Endothelial cell of umbilical vein (primary cell): ENCODE measurements around the gene FOS. TPM values are rescaled to one million over a fixed set of nuclear protein-coding genes. Genes with fewer than 3 reads are reported as not detected.

Source experiments
- BruUV-seq: library from RNA; stranded (reverse); fragments of 400-500 nt; replicated peaks from 2 replicates; lab custom pipeline; 2021; lab: Mats Ljungman, UMichigan
- CTCF ChIA-PET: fragments of 300-600, 350-600 bp; sonication (Branson Sonifier 250); formaldehyde crosslinking; loops from one replicate; lab custom pipeline; 2021; ENCODE audit warnings: antibody characterized with exemption, inconsistent platforms; lab: Charles Lee
- POLR2A ChIA-PET: fragments of 300-600, 350-600 bp; sonication (Branson Sonifier 250); formaldehyde crosslinking; loops from one replicate; lab custom pipeline; 2021; ENCODE audit warnings: antibody characterized with exemption, inconsistent platforms; lab: Charles Lee
- DNase-seq: peaks from one replicate; pipeline ENCODE4 v3.0.0-alpha.2; 2011; ENCODE audit warnings: low read depth, low spot score
- FAIRE-seq: peaks from 2 replicates; lab custom pipeline; 2011; peaks lifted over from hg19 to GRCh38; lab: Jason Lieb, UNC
- H2AFZ ChIP-seq: 2 replicates; pipeline ENCODE4 v1.6.0; 2012; ENCODE audit warnings: low read depth, low read length, control low read depth, inconsistent platforms
- H3K27ac ChIP-seq: 2 replicates; pipeline ENCODE4 v1.5.1; 2011; ENCODE audit warnings: low read depth, mild to moderate bottlenecking, control low read depth, low read length, moderate library complexity; ENCODE audit not compliant: insufficient read depth
- H3K27me3 ChIP-seq, 2 experiments: 2 replicates each; pipeline versions ENCODE4 v1.6.0 to v1.6.1; 2011; ENCODE audit warnings: low read length in 2 of 2, mixed read lengths in 1 of 2; ENCODE audit not compliant: control insufficient read depth in 2 of 2, insufficient read depth in 2 of 2
- H3K36me3 ChIP-seq, 2 experiments: 2 replicates in 1 of 2; 3 replicates in 1 of 2; pipeline ENCODE4 v1.5.1; 2011; ENCODE audit warnings: low read length in 2 of 2, mild to moderate bottlenecking in 1 of 2, moderate library complexity in 1 of 2; ENCODE audit not compliant: control insufficient read depth in 2 of 2, insufficient read depth in 2 of 2; ENCODE audit errors: extremely low read depth in 1 of 2
- H3K4me1 ChIP-seq: 3 replicates; pipeline ENCODE4 v1.5.1; 2011; ENCODE audit warnings: mild to moderate bottlenecking, low read length; ENCODE audit not compliant: control insufficient read depth, insufficient read depth; ENCODE audit errors: extremely low read depth
- H3K4me2 ChIP-seq: 2 replicates; pipeline ENCODE4 v1.6.1; 2011; ENCODE audit warnings: low read length, control low read depth, mixed read lengths; ENCODE audit not compliant: insufficient read depth
- H3K4me3 ChIP-seq, 3 experiments: fragments of 200-600 bp in 1 of 3; sonication (generic), shearing (Covaris generic) in 1 of 3; replicated peaks in 1 of 3; 2 replicates each; pipeline ENCODE4 v1.5.1; 2011 to 2016; ENCODE audit warnings: control low read depth in 3 of 3, low read length in 3 of 3, mild to moderate bottlenecking in 2 of 3, inconsistent platforms in 1 of 3, low read depth in 1 of 3, moderate library complexity in 1 of 3; ENCODE audit not compliant: insufficient read depth in 1 of 3
- H3K79me2 ChIP-seq: 2 replicates; pipeline ENCODE4 v1.6.0; 2012; ENCODE audit warnings: low read length, inconsistent platforms; ENCODE audit not compliant: control insufficient read depth, insufficient read depth
- H3K9ac ChIP-seq: replicated peaks from 2 replicates; pipeline ENCODE3; 2011; ENCODE audit warnings: low read length, control low read depth; ENCODE audit not compliant: insufficient read depth; ENCODE audit errors: extremely low read depth
- H3K9me1 ChIP-seq: replicated peaks from 3 replicates; pipeline ENCODE4 v1.6.0; 2011; ENCODE audit warnings: mild to moderate bottlenecking, low read length; ENCODE audit not compliant: control insufficient read depth, insufficient read depth; ENCODE audit errors: extremely low read depth
- H3K9me3 ChIP-seq: replicated peaks from 2 replicates; pipeline ENCODE4 v1.5.1; 2012; ENCODE audit warnings: low read length, inconsistent platforms; ENCODE audit not compliant: control insufficient read depth, insufficient read depth
- H4K20me1 ChIP-seq: replicated peaks from 2 replicates; pipeline ENCODE3; 2011; ENCODE audit warnings: mild to moderate bottlenecking, low read length; ENCODE audit not compliant: control insufficient read depth, insufficient read depth; ENCODE audit errors: extremely low read depth
- CTCF ChIP-seq, 2 donors: IDR thresholded peaks; 1 replicate in 1 of 2; 2 replicates in 1 of 2; pipeline ENCODE4 v1.5.1; 2011; ENCODE audit warnings: low read length in 2 of 2, mild to moderate bottlenecking in 2 of 2, moderate library complexity in 2 of 2, control low read depth in 1 of 2, inconsistent platforms in 1 of 2, low read depth in 1 of 2; ENCODE audit not compliant: insufficient read depth in 1 of 2; ENCODE audit errors: extremely low read depth in 1 of 2
- EZH2 ChIP-seq: IDR thresholded peaks from 2 replicates; pipeline ENCODE4 v1.6.1; 2012; ENCODE audit warnings: borderline replicate concordance, low read depth, mild to moderate bottlenecking, moderate library complexity, low read length, inconsistent platforms; ENCODE audit not compliant: severe bottlenecking
- FOS ChIP-seq: IDR thresholded peaks from 2 replicates; pipeline ENCODE4 v1.6.1; 2011; ENCODE audit warnings: mild to moderate bottlenecking, low read length, moderate library complexity, borderline replicate concordance; ENCODE audit not compliant: insufficient read depth
- GATA2 ChIP-seq: IDR thresholded peaks from 2 replicates; pipeline ENCODE4 v1.7.0; 2011; ENCODE audit warnings: low read depth, mild to moderate bottlenecking, moderate library complexity, mixed read lengths, low read length; ENCODE audit not compliant: insufficient read length, insufficient read depth
- JUN ChIP-seq: IDR thresholded peaks from 2 replicates; pipeline ENCODE4 v1.6.1; 2011; ENCODE audit warnings: borderline replicate concordance, low read depth; ENCODE audit not compliant: insufficient read length, insufficient read depth
- MYC ChIP-seq: IDR thresholded peaks from one replicate; pipeline ENCODE4 v1.6.1; 2011; ENCODE audit warnings: mild to moderate bottlenecking, low read depth, low read length
- POLR2A ChIP-seq: IDR thresholded peaks from 2 replicates; pipeline ENCODE4 v1.6.1; 2012; ENCODE audit warnings: low read depth, mild to moderate bottlenecking, control low read depth, low read length
- POLR2AphosphoS5 ChIP-seq: IDR thresholded peaks from 2 replicates; pipeline ENCODE4 v1.6.1; 2012; ENCODE audit warnings: low read depth, mild to moderate bottlenecking, control low read depth, low read length, moderate library complexity; ENCODE audit not compliant: insufficient read depth
- dilution Hi-C: fragments of 300-500 bp; cut with MboI; formaldehyde crosslinking; loops from one replicate; pipeline ENCODE4 v1.15.0; 2019; ENCODE audit warnings: low sequenced_read_pairs; ENCODE audit not compliant: extremely low pct_ligation_motif_present
- intact Hi-C: fragments of 100-400 bp; cut with micrococcal nuclease; formaldehyde crosslinking; loops from one replicate; pipeline ENCODE4 v1.10.0; 2022
- polyA plus RNA-seq, 4 experiments: library from polyadenylated mRNA; depleted of rRNA in 3 of 4; stranded (reverse) in 3 of 4; unstranded in 1 of 4; fragments of >200 nt; gene quantifications; 2 replicates each; pipeline versions ENCODE4 v1.2.1 to v1.2.3, GENCODE V29; 2011 to 2012; ENCODE audit warnings: missing spikeins in 1 of 4
- total RNA-seq: library from RNA; stranded (reverse); gene quantifications from 2 replicates; pipeline ENCODE4 v1.2.3, GENCODE V29; 2021
- TF ChIP-seq, protein P1 (sequence below): IDR thresholded peaks from 2 replicates; pipeline ENCODE4 v1.6.1; 2011; ENCODE audit not compliant: insufficient read depth, insufficient read length

FOS gene
- total and polyA plus RNA-seq, 2 donors (not counting 3 experiments of a cell fraction or from before 2014, with no cell fraction given) = 9.2 to 41.6 TPM

GRCh38 chr14:75244121-75244520 lies 34.5 kb upstream of the FOS start:
- intact Hi-C loops = no loop called here
- Histone ChIP-seq H3K4me1 (peaks cover 8% of the 10 kb centered on the region), H3K9me3 (no peaks in the 10 kb centered on the region), H3K79me2 (no peaks in the 10 kb centered on the region), H4K20me1 (no peaks in the 10 kb centered on the region), H3K9ac (no peak overlapping the region), H3K4me2 (no peak overlapping the region), H3K27me3 (no peaks in the 10 kb centered on the region), H3K27ac (no peak overlapping the region), H3K9me1 (no peaks in the 10 kb centered on the region), H2AFZ (no peak overlapping the region), H3K4me3 (no peak overlapping the region), H3K36me3 (no peaks in the 10 kb centered on the region)
- DNase-seq (no peak), FAIRE-seq (no peak)
- no TSS peak for BruUV-seq
- CTCF ChIA-PET = interaction anchor here (1.0 kb wide), 1 partner anchor 10 kb away, joined by 3 read pairs; no protein-coding TSS in a partner anchor
- POLR2A ChIA-PET = no interaction called here
- TF ChIP-seq CTCF (IDR thresholded peaks at IDR 0.05; ENCODE audit: extremely low read depth in 1 of 2, insufficient read depth in 1 of 2, low read depth in 1 of 2, low read length in 2 of 2) (no peak), POLR2A (no peak), GATA2 (no peak), MYC (no peak), EZH2 (no peak), FOS (no peak), JUN (no peak), POLR2AphosphoS5 (no peak)
- TF ChIP-seq, protein P1, sequence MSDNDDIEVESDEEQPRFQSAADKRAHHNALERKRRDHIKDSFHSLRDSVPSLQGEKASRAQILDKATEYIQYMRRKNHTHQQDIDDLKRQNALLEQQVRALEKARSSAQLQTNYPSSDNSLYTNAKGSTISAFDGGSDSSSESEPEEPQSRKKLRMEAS = no peak
- dilution Hi-C loops = no loop called here
